Upper lobe of right lung (tissue), 1 donor: ENCODE data around the gene GBF1. TPM values are rescaled to one million over a fixed set of nuclear protein-coding genes. Genes with fewer than 3 reads are reported as not detected.

Experiments
- ATAC-seq: fragments of 200-7000 bp; cut with Tn5 transposase; one replicate; pipeline ENCODE4 v1.9.1; 2020; ENCODE audit warnings: mild to moderate bottlenecking, moderate library complexity
- DNase-seq: peaks from one replicate; pipeline ENCODE4 v3.0.0-alpha.2; 2020
- H3K27ac ChIP-seq: fragments of 200-600 bp; one replicate; pipeline ENCODE4 v1.8.0; 2022
- H3K27me3 ChIP-seq: fragments of 200-600 bp; one replicate; pipeline ENCODE4 v1.8.0; 2022; ENCODE audit warnings: mild to moderate bottlenecking
- H3K36me3 ChIP-seq: fragments of 200-600 bp; one replicate; pipeline ENCODE4 v1.8.0; 2022
- H3K4me1 ChIP-seq: fragments of 200-600 bp; one replicate; pipeline ENCODE4 v1.8.0; 2022
- H3K4me3 ChIP-seq: fragments of 200-600 bp; one replicate; pipeline ENCODE4 v1.8.0; 2022; ENCODE audit warnings: mild to moderate bottlenecking
- H3K9me3 ChIP-seq: fragments of 200-600 bp; one replicate; pipeline ENCODE4 v1.8.0; 2022
- intact Hi-C: fragments of 100-400 bp; cut with DNase I; formaldehyde crosslinking; loops from one replicate; pipeline ENCODE4 v1.11.0; 2022
- total RNA-seq: library from RNA; stranded (reverse); fragmentation: NEBNext Ultra II Directional; extraction: Animal tissue kit (Norgen Biotek cat#: 25700); gene quantifications from one replicate; pipeline ENCODE4 v1.2.1, GENCODE V29; 2021
- TF ChIP-seq, protein P1 (sequence below): fragments of 200-600 bp; IDR thresholded peaks from one replicate; pipeline ENCODE4 v1.8.0; 2022; ENCODE audit warnings: antibody characterized with exemption
- donor health status: DM: no; HTN: yes; CAD: no; lungs with severe emphysema.

The GBF1 gene
- total RNA-seq, 1 donor from 2014 or later = 38.5 TPM

GRCh38 chr10:102405632-102406031 is 160.3 kb downstream of the GBF1 start:
- Histone ChIP-seq H3K4me3 (no peak overlapping the region), H3K36me3 (peaks cover 14% of the 10 kb centered on the region), H3K27me3 (peaks cover 29% of the 10 kb centered on the region), H3K4me1 (peaks cover 14% of the 10 kb centered on the region), H3K27ac (no peak overlapping the region), H3K9me3 (no peaks in the 10 kb centered on the region)
- DNase-seq (no peak), ATAC-seq (no peak)
- TF ChIP-seq, protein P1, sequence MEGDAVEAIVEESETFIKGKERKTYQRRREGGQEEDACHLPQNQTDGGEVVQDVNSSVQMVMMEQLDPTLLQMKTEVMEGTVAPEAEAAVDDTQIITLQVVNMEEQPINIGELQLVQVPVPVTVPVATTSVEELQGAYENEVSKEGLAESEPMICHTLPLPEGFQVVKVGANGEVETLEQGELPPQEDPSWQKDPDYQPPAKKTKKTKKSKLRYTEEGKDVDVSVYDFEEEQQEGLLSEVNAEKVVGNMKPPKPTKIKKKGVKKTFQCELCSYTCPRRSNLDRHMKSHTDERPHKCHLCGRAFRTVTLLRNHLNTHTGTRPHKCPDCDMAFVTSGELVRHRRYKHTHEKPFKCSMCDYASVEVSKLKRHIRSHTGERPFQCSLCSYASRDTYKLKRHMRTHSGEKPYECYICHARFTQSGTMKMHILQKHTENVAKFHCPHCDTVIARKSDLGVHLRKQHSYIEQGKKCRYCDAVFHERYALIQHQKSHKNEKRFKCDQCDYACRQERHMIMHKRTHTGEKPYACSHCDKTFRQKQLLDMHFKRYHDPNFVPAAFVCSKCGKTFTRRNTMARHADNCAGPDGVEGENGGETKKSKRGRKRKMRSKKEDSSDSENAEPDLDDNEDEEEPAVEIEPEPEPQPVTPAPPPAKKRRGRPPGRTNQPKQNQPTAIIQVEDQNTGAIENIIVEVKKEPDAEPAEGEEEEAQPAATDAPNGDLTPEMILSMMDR = no peak
- intact Hi-C loops = no loop called here

DNA sequence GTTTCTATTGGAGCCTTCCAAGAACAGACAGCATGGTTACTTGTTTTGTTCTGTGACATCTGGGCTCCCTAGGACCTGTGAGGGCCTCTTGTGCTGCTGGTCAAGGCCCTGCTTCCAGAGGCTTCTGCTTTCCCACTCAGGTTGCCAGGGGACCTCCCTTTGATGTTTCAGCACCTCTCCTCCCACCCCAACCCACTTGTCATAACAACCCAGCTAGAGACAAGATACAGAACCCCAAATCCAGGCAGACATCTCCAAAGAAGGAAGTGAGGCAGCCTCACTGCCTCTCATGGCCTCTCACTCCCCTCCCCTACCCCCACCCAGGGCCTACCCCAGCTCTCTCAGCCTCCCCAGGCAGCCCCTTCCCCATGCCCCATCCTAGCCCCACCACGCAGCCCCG is 161.5 kb downstream of the GBF1 start:
- TF ChIP-seq, protein P1 = no peak

GRCh38 chr10:102407425-102408130 is 162.2 kb downstream of the GBF1 start:
- DNase-seq (no peak), ATAC-seq (no peak)
- Histone ChIP-seq H3K4me3 (no peak overlapping the region), H3K36me3 (no peaks in the 10 kb centered on the region), H3K27me3 (peaks cover 49% of the 10 kb centered on the region), H3K4me1 (peaks cover 15% of the 10 kb centered on the region), H3K9me3 (no peaks in the 10 kb centered on the region), H3K27ac (no peak overlapping the region)
- intact Hi-C loops = no loop called here
- TF ChIP-seq, protein P1 = no peak

More for the DNA sequence above, 161.5 kb downstream of the GBF1 start:
- no peaks in the 10 kb centered on the region for H3K9me3 ChIP-seq
- ATAC-seq (no peak), DNase-seq (no peak)
- intact Hi-C loops = no loop called here
- H3K27ac ChIP-seq = no peak overlapping the region
- peaks cover 4% of the 10 kb centered on the region for H3K36me3 ChIP-seq
- H3K4me3 ChIP-seq = no peak overlapping the region
- peaks cover 41% of the 10 kb centered on the region for H3K27me3 ChIP-seq
- H3K4me1 ChIP-seq = peaks cover 15% of the 10 kb centered on the region

DNA sequence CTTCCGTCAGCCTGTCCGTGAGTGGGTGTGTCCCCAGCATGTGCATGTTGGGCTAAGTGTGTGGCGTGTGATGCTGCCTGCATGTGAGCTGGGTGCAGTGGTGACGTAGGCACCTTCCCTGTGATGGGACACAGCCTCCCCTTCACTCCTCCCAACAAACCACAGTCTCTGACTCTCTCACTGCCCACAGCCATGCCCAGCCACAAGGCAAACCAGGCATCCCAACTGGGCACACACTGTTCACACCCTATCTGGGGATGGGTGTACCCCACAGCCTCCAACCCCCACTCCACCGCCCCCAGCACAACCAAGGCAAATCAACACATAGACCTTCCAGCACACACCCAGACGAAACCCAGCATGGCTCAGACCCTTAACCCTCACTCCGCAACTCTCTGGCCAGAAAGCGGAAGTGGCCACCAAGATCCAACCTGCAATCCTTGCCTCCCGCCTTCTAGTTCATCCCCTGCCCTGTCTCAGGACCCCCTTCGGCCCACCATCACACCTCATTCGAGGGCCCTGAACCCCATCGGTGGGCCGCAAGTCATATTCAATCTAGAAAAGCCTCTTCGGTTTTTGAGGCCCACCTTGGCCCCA is 162.9 kb downstream of the GBF1 start:
- ATAC-seq (no peak), DNase-seq (no peak)
- Histone ChIP-seq H3K36me3 (no peaks in the 10 kb centered on the region), H3K4me3 (peak overlapping the region; percentile 32), H3K4me1 (peaks cover 15% of the 10 kb centered on the region), H3K27ac (no peak overlapping the region), H3K9me3 (no peaks in the 10 kb centered on the region), H3K27me3 (peaks cover 55% of the 10 kb centered on the region)
- intact Hi-C loops = no loop called here
- TF ChIP-seq, protein P1 = no peak

DNA sequence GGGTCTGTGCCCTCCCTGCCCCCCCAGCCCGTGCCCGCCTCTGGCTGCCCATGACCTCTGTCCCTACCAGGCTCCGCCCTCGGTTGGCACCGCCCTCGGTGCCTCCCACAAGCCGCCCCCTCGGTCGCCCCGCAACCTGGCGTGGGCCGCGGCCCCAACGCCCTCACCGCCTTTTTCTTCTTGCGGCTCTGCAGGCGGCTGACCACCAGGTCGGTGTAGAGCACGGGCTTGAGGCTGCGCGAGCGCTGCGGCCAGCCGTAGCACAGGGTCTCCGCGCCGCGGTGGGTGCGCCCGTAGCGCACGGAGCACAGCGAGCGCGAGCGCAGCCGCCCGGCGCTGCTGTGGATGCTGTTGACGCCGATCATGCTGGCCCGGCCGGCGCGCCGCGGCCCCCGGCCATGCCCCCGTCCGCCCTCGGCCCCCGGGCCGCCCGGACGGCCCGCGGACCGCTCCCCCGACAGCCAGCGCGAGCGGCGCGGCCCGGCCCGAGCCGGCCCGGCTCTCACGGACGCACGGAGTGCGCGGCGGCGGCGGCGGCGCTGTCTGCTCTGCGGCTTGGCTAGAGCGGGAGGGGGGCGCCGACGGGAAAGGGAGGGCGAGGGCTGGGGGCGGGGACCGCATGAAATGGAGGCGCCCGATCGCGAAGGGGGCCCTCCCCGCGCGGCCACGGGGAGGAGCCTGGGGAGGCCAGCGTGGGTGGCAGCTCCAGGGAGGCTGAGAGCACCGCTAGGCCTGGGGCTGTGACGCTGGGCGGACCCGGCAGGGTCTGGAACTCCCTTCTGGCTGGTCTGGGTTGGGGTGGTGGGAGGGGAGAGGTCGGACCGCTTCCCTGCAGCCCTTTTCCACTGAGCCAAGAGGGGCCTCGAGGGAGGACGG is 163.6 kb downstream of the GBF1 start:
- TF ChIP-seq, protein P1 = no peak
- H3K27ac ChIP-seq = no peak overlapping the region
- H3K9me3 ChIP-seq = no peaks in the 10 kb centered on the region
- intact Hi-C loops = no loop called here
- peaks cover 63% of the 10 kb centered on the region for H3K27me3 ChIP-seq
- ATAC-seq (peak; percentile 47), DNase-seq (no peak)
- H3K4me1 ChIP-seq = peaks cover 15% of the 10 kb centered on the region
- no peaks in the 10 kb centered on the region for H3K36me3 ChIP-seq
- H3K4me3 ChIP-seq = peak overlapping the region; percentile 32
